Fibroblast of pulmonary artery (primary cell): ENCODE results near the gene THSD7A.

Experiments
- DNase-seq: peaks from one replicate; pipeline ENCODE4 v3.0.0-alpha.2; 2010; ENCODE audit warnings: low read depth
- H3K4me3 ChIP-seq: replicated peaks from 2 replicates; pipeline ENCODE4 v1.5.1; 2011; ENCODE audit warnings: low read depth, mild to moderate bottlenecking, control low read depth, low read length, moderate library complexity
- TF ChIP-seq, protein P1 (sequence below): IDR thresholded peaks from 2 replicates; pipeline ENCODE4 v1.5.1; 2011; ENCODE audit warnings: mild to moderate bottlenecking, control low read depth, low read length, inconsistent platforms; ENCODE audit errors: missing control alignments

THSD7A gene

DNA sequence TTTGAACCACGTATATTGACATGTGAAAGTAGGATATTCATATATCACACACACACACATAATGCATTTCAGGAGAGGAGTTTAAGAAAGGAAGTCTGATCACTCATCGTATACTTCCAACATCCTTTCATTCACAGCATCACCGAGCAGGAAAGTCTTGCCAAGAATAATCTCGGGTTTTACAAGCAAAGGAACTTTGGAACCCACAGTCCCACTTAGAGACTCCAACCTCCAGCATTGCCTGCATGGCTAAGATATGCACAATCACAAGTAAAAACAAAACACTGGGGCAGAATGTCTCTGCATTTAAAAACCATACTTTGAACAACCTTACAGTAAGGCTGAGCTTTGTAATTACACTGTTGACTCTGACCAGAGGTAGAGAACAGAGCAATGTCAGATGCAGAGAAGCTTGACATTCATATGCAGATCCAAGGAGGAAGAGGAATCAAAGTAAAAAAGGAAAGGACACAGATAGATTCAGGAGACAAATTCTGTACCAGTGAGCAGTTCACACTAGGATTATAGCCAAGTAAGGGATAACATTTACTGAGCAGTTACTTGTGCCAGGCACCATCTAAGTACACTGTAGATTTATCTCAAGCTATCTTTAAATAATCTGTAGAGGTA lies 14.8 kb downstream of the THSD7A start:
- H3K4me3 ChIP-seq: no peak overlapping the region
- TF ChIP-seq, protein P1, sequence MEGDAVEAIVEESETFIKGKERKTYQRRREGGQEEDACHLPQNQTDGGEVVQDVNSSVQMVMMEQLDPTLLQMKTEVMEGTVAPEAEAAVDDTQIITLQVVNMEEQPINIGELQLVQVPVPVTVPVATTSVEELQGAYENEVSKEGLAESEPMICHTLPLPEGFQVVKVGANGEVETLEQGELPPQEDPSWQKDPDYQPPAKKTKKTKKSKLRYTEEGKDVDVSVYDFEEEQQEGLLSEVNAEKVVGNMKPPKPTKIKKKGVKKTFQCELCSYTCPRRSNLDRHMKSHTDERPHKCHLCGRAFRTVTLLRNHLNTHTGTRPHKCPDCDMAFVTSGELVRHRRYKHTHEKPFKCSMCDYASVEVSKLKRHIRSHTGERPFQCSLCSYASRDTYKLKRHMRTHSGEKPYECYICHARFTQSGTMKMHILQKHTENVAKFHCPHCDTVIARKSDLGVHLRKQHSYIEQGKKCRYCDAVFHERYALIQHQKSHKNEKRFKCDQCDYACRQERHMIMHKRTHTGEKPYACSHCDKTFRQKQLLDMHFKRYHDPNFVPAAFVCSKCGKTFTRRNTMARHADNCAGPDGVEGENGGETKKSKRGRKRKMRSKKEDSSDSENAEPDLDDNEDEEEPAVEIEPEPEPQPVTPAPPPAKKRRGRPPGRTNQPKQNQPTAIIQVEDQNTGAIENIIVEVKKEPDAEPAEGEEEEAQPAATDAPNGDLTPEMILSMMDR: no peak
- peak; percentile 27 for DNase-seq

DNA sequence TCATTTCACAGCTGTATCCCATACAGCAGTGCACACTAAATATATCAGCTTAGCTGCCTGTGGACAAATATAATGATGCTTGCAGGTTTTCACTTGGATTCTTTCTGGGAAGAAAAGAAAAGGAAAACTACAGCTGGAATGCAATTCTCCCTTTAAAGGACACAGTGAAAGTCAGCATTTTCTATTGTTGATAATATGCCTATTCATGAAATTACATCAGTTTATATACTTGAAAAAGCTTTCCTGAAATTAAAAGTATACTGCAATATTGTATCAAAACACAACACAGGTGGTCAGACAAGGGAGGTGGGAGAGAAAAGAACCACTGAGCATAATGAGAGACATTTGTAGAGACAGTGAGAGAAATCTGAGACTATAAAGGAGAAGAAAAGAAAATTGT lies 20.3 kb downstream of the THSD7A start:
- no peak for DNase-seq
- no peak overlapping the region for H3K4me3 ChIP-seq
- TF ChIP-seq, protein P1: no peak

DNA sequence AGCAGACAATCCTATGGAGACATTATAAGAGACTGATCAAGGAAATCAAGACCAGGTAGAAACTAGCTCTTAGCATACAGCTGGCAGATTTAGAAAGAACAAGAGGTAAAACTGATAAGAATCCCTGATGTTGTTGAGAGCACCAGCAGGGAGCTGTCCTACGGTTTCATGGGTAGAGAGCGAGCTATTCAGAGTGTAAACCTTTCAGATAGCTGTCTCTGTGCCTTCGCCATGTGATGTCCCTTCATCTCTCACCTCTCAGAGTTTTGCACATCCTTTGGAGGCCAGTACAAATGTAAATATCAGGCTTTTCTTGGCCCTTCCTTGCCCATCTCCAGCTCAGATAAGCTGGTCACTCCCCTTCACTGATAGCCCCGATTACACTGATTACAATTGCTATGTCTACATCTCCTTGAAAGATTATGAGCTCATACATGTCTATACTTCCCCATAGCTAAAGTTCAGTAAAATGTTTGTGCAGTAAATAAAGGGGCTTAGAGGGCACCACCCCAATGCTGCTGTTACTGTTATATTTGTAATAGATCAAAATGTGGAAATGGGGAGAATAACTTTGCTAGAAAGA lies 21.9 kb downstream of the THSD7A start:
- no peak for DNase-seq
- TF ChIP-seq, protein P1: no peak
- H3K4me3 ChIP-seq: no peak overlapping the region

DNA sequence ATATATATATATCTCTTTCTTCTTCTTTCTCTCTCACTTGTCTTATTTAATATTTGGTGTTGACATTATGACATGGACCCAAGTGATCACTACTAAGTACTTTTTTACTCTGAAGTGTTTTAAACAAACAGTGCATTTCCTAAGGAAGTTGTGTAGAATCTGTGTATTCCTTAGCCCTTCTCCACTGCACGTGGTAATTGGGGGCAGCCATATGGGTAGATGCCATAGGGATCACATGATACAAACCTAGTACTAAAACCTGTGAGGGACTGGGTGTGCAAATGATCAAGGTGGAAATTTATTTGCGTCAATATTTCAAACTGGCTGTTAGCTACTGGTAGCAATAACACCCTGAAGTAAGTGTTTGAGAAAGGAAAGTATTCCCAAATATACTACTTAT lies 25.0 kb downstream of the THSD7A start:
- no peak for DNase-seq
- H3K4me3 ChIP-seq: no peak overlapping the region
- TF ChIP-seq, protein P1: no peak

DNA sequence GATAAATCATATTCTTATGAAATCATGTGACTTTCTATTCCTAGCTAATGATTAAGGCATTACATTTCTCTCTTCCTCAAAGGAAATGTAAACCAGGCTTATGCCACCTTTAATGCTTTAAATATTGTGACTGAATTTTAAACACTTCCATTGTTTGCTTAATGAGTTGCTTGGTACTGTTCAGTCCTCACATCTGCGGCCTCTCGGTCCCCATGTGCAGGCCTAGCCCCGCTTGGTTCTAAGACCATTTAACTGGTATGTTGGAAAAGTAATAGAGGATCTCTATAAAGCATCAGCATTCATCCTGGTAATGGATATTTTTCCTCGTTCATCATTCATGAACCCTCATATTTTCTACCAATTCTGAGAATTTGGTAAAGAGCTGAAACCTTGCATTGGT lies 27.4 kb downstream of the THSD7A start:
- no peak overlapping the region for H3K4me3 ChIP-seq
- no peak for DNase-seq
- TF ChIP-seq, protein P1: no peak

DNA sequence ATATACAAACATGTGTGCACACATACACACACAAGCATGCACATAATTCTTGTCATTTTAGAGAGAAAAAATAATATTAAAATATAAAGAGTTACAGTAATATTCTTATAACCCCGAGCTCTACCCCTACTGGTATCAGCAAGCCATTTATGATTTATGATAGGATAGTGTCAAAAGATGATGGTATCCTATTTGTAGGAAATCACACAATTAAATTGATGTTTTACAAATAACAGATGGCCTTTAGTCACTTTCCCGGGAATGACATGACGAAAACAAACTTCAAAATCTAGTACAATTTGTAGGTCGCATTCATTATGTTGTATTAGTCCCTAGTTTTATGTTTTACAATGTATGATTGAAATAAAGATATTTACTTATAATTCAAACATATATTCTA lies 36.8 kb downstream of the THSD7A start:
- TF ChIP-seq, protein P1: no peak
- no peak for DNase-seq
- H3K4me3 ChIP-seq: no peak overlapping the region

DNA sequence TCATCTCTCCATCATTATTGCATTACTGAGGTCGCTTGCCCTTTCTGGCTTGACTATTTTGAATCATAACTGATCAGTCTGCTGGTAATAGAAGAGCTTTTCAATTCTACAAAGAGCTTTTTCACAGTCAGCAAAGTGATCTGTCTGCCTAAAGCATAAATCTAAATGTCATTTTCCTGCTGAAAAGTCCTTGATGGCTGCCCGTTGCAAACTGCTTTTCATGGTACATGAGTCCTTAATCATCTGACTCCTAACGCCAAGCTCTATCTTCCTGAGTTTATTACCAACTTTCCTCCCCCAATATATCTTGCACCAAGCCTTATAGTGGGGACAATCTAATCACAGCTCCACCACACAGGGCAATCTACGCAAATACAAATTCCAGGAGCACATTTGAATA lies 39.8 kb downstream of the THSD7A start:
- TF ChIP-seq, protein P1: no peak
- no peak for DNase-seq
- H3K4me3 ChIP-seq: no peak overlapping the region
